Measurements from ENCODE around the gene MARS1.
"Not testable (repeated sequence)": the region's sequence is repeated elsewhere in the genome, so short reads cannot be mapped to it uniquely, and the experiment has no call there.

MARS1 gene

GRCh38 chr12:57511588-57512325 is 23.9 kb downstream of the MARS1 start:
- Histone ChIP-seq H3K36me3 (ENCODE audit: insufficient read depth) (peaks cover 40% of the 10 kb centered on the region; the same call in 1 of the 2 replicates), H2AFZ (ENCODE audit: low read depth) (no peak overlapping the region), H3K27ac (no peak overlapping the region), H3K9ac (no peak overlapping the region), H4K20me1 (ENCODE audit: insufficient read depth) (no peaks in the 10 kb centered on the region), H3K4me3 (IDR thresholded peaks at IDR 0.05; ENCODE audit: insufficient read depth, low read depth, low read length) (no peak overlapping the region), H3K27me3 (ENCODE audit: insufficient read depth, low read depth) (no peaks in the 10 kb centered on the region), H3K4me1 (ENCODE audit: low read depth, poor library complexity, severe bottlenecking) (peaks cover under 1% of the 10 kb centered on the region), H3K79me2 (ENCODE audit: insufficient read depth, low read depth) (no peaks in the 10 kb centered on the region), H3K4me2 (no peak overlapping the region)
- no peak for TF ChIP-seq CTCF (conservative IDR thresholded peaks at IDR 0.05; ENCODE audit: low read depth, low read length)

- H3K4me3 ChIP-seq (IDR thresholded peaks at IDR 0.05; ENCODE audit: insufficient read depth, low read depth, low read length) = no peak overlapping the region
- H2AFZ ChIP-seq (ENCODE audit: low read depth) = no peak overlapping the region
- no peak overlapping the region for H3K4me2 ChIP-seq
- H3K36me3 ChIP-seq (ENCODE audit: insufficient read depth) = peaks cover 44% of the 10 kb centered on the region; the same call in 1 of the 2 replicates
- H3K79me2 ChIP-seq (ENCODE audit: insufficient read depth, low read depth) = peaks cover 6% of the 10 kb centered on the region
- no peaks in the 10 kb centered on the region for H4K20me1 ChIP-seq (ENCODE audit: insufficient read depth)
- peaks cover 10% of the 10 kb centered on the region for H3K4me1 ChIP-seq (ENCODE audit: low read depth, poor library complexity, severe bottlenecking)
- no peak for TF ChIP-seq CTCF (conservative IDR thresholded peaks at IDR 0.05; ENCODE audit: low read depth, low read length)
- no peak overlapping the region for H3K9ac ChIP-seq
- H3K27me3 ChIP-seq (ENCODE audit: insufficient read depth, low read depth) = no peaks in the 10 kb centered on the region
- no peak overlapping the region for H3K27ac ChIP-seq
These were observed 24.8 kb downstream of the MARS1 start for GRCh38 chr12:57512665-57513064.

GRCh38 chr12:57513266-57513665 is 25.4 kb downstream of the MARS1 start:
- no peak overlapping the region for H3K4me3 ChIP-seq (IDR thresholded peaks at IDR 0.05; ENCODE audit: insufficient read depth, low read depth, low read length)
- no peak overlapping the region for H3K4me2 ChIP-seq
- no peak overlapping the region for H2AFZ ChIP-seq (ENCODE audit: low read depth)
- H3K27me3 ChIP-seq (ENCODE audit: insufficient read depth, low read depth) = no peaks in the 10 kb centered on the region
- no peak overlapping the region for H3K27ac ChIP-seq
- no peaks in the 10 kb centered on the region for H4K20me1 ChIP-seq (ENCODE audit: insufficient read depth)
- H3K36me3 ChIP-seq (ENCODE audit: insufficient read depth) = peaks cover 44% of the 10 kb centered on the region; the same call in 1 of the 2 replicates
- peaks cover 16% of the 10 kb centered on the region for H3K4me1 ChIP-seq (ENCODE audit: low read depth, poor library complexity, severe bottlenecking)
- no peak overlapping the region for H3K9ac ChIP-seq
- TF ChIP-seq CTCF (conservative IDR thresholded peaks at IDR 0.05; ENCODE audit: low read depth, low read length) = no peak
- peaks cover 12% of the 10 kb centered on the region for H3K79me2 ChIP-seq (ENCODE audit: insufficient read depth, low read depth)

- H4K20me1 ChIP-seq (ENCODE audit: insufficient read depth); H3K27ac ChIP-seq; H3K4me3 ChIP-seq (IDR thresholded peaks at IDR 0.05; ENCODE audit: insufficient read depth, low read depth, low read length); H3K27me3 ChIP-seq (ENCODE audit: insufficient read depth, low read depth); H3K9ac ChIP-seq; H2AFZ ChIP-seq (ENCODE audit: low read depth); H3K4me2 ChIP-seq: not testable (repeated sequence)
- Histone ChIP-seq H3K79me2 (ENCODE audit: insufficient read depth, low read depth) (peaks cover 16% of the 10 kb centered on the region), H3K36me3 (ENCODE audit: insufficient read depth) (peaks cover 44% of the 10 kb centered on the region; the same call in 1 of the 2 replicates), H3K4me1 (ENCODE audit: low read depth, poor library complexity, severe bottlenecking) (peaks cover 20% of the 10 kb centered on the region)
These were observed 25.8 kb downstream of the MARS1 start for GRCh38 chr12:57513677-57514076.

- H3K79me2 ChIP-seq (ENCODE audit: insufficient read depth, low read depth) = peaks cover 22% of the 10 kb centered on the region
- not testable (repeated sequence) for H4K20me1 ChIP-seq (ENCODE audit: insufficient read depth); H3K4me3 ChIP-seq (IDR thresholded peaks at IDR 0.05; ENCODE audit: insufficient read depth, low read depth, low read length); H3K27me3 ChIP-seq (ENCODE audit: insufficient read depth, low read depth); H3K27ac ChIP-seq; H3K4me2 ChIP-seq; H3K9ac ChIP-seq; H2AFZ ChIP-seq (ENCODE audit: low read depth)
- H3K36me3 ChIP-seq (ENCODE audit: insufficient read depth) = peaks cover 44% of the 10 kb centered on the region; the same call in 1 of the 2 replicates
- peaks cover 25% of the 10 kb centered on the region for H3K4me1 ChIP-seq (ENCODE audit: low read depth, poor library complexity, severe bottlenecking)
These were observed 26.4 kb downstream of the MARS1 start for GRCh38 chr12:57514246-57514645.
